HG02852 (cell line): ENCODE data around the gene RNF31.
"Not testable (repeated sequence)": the region's sequence is repeated elsewhere in the genome, so short reads cannot be mapped to it uniquely, and the experiment has no call there.

Experiments
- ATAC-seq: cut with Tn5 transposase; IDR thresholded peaks from one replicate; pipeline ENCODE4 v1.9.1; 2021; ENCODE audit warnings: mild to moderate bottlenecking, moderate library complexity; ENCODE audit not compliant: unreplicated experiment

Gene RNF31

GRCh38 chr14:24197056-24197450 lies 49.8 kb downstream of the RNF31 start:
- ATAC-seq, result no peak

GRCh38 chr14:24198814-24199524 lies 51.7 kb downstream of the RNF31 start:
- ATAC-seq, result no peak

- not testable (repeated sequence) for ATAC-seq
These were observed 55.2 kb downstream of the RNF31 start for GRCh38 chr14:24202538-24202937.

- not testable (repeated sequence) for ATAC-seq
These were observed 56.1 kb downstream of the RNF31 start for GRCh38 chr14:24203249-24203886.

- ATAC-seq, result no peak
These were observed 57.2 kb downstream of the RNF31 start for GRCh38 chr14:24204163-24205146.

GRCh38 chr14:24206260-24207103 lies 59.2 kb downstream of the RNF31 start:
- ATAC-seq, result no peak

- no peak for ATAC-seq
These were observed 59.8 kb downstream of the RNF31 start for GRCh38 chr14:24207104-24207551.

GRCh38 chr14:24207625-24208024 lies 60.3 kb downstream of the RNF31 start:
- no peak for ATAC-seq
